Measurements from ENCODE around the gene GOLGA6B.

- TF ChIP-seq POLR2AphosphoS5 (IDR thresholded peaks at IDR 0.05): no peak
- no peak for TF ChIP-seq CTCF (IDR thresholded peaks at IDR 0.05)
- no peak for TF ChIP-seq POLR2A (IDR thresholded peaks at IDR 0.05)
- TF ChIP-seq EP300 (IDR thresholded peaks at IDR 0.05): no peak
These were observed 39.5 kb upstream of the GOLGA6B start for GRCh38 chr15:72614810-72615532.
